Stimulated activated CD4-positive, alpha-beta T cell treated with anti-CD3 and anti-CD28 coated beads, Interleukin-12 subunit alpha, Interleukin-12 subunit beta, amount 100 ng/mL, for 48 hours (primary cell): ENCODE results near the gene GIGYF2.
"Not testable (repeated sequence)": the region's sequence is repeated elsewhere in the genome, so short reads cannot be mapped to it uniquely, and the experiment has no call there.

Experiments
- DNase-seq, 3 donors: peaks; one replicate each; pipeline ENCODE4 v3.0.0-alpha.2; 2020; ENCODE audit warnings: low read depth in 2 of 3, low spot score in 1 of 3

Gene GIGYF2

DNA sequence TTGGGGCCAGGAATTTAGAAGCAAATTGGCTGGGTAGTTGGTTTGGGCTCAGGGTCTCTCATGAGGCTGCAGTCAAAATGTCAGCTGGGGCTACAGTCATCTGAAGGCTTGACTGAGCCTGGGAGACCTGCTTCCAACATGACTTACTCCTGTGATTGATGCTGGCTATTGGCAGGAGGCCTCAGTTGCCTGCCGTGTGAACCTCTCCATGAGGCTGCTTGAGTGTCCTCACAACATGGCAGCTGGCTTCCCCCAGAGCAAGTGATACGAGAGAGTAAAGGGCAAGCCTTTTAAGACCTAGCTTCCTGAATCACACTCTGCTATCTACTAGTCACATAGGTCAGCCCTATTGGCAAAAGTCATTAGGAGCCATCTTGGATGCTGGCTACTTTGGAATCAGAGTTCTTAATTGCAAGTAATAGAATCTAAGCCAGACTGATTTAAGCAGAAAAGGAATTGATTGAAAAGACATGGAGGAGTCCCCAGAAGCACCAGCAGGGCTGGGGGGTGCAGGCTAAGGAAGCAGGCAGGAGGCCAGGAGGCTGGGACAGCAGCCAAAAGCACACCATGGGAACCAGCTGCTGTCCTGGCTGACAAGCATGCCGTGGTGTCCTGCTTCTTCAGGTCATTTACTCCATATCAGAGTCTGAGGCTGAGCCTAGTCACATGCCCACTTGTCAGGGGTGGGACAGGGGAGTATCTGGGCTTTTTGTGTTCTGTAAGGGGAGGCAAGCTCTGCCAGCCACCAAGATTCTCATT is 7.8 kb upstream of the GIGYF2 start:
- no peak for DNase-seq

DNA sequence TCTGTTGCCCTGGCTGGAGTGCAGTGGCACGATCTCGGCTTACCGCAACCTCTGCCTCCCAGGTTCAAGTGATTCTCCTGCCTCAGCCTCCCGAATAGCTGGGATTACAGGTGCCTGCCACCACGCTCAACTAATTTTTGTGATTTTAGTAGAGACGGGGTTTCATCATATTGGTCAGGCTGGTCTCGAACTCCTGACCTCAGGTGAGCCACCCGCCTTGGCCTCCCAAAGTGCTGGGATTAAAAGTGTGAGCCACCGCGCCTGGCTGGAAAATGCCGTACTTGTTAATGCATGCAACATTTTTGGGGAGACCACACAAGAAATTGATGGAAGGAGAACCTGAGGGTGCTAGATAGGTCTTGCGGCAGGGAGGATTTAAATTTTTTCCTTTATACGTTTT is 6.0 kb upstream of the GIGYF2 start:
- DNase-seq, result not testable (repeated sequence)

DNA sequence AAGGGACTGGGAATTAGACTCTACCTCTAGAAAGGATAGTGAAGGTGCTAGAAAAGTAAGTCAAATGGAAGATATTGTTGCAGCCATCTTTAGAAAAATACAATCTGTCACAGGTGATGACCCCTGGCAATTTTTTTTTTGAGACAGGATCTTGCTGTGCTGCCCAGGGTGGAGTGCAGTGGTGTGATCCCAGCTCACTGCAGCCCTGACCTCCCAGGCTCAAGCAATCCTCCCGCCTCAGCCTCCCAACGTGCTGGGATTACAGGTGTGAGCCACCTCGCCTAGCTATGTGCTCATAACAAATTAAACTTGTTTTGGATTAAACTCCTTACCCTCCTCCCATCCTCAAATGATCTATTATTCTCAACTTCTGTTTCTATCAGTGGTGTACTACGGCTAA is 3.8 kb upstream of the GIGYF2 start:
- no peak for DNase-seq

DNA sequence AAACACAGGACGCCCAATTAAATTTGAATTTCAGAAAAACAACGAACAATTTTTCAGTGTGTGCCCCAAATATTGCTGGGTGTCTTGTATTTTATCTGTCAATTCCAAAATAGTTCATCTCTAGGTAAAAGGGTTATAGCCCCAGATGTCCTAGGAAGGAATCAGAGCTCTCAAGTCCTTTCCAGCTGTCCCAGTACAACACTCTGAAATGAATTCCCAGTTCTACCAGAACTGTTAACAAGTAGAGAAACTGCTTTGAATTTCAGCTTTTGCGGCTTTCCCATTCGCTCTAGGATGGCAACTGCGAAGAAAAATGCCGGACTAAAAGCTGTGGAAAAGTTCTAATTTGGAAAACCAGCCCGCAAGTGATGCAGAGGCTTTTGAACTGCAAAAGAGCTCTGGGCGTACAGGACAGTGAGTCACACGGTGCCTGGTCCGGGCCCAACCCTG is 497 bp upstream of the GIGYF2 start:
- no peak for DNase-seq

DNA sequence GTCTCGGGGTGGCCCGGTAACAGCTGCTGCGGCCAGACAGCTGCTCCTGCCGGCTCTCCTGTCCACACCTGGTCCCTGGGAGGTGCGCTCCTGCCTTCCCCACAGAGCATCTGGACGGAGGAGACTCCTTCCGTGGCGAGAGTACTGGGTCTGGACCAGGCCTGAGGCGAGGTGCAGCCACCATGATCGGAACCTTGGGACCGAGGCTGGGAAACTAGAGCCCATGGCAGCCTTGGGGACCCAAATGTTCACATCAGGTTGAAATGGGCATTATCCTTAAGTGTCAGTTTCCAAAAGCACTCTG is 628 bp downstream of the GIGYF2 start:
- DNase-seq, result no peak

- DNase-seq, result no peak
Observed at GRCh38 chr2:232698556-232699091, 1.5 kb downstream of the GIGYF2 start.

DNA sequence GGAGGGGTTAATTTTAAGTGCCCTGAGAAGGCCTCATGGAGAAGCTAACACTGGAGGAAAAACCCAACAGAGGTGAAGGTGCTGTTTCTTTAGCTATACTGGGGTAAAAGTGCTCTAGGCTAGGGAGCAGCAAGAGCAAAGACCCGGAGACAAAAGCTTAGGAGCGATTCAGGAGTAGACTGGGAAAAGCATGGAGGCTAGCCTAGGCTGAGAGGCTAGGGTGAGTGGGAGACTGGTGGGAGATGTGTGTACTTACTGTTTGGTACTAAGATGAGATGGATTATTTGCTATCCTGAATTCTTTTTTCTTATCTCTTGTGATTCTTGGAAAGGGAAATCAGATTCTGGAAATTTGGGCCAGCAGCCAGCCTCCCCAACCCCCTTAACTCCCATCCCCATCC is 2.0 kb downstream of the GIGYF2 start:
- DNase-seq, result no peak

DNA sequence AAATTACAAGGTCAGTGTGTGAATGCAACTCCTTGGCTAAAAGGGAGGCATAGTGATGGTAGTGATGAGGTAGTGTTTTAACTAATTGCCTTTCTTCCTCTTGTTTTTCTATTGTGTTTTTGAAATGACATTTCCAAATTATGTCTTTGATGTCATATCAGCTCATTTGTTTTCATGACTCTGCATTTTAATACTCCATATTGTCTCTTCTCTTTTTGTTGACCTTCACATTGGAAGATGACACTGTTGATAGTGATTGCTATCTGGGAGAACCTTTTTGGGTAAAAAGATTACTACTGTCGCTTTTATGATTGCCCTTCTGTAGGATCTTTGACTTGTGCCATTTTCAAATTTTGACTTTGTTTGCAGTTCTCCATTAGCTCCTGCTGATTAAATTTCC is 3.0 kb downstream of the GIGYF2 start:
- no peak for DNase-seq

- DNase-seq, result no peak
Observed at GRCh38 chr2:232707076-232707475, 9.9 kb downstream of the GIGYF2 start.

GRCh38 chr2:232713505-232713904 is 16.4 kb downstream of the GIGYF2 start:
- no peak for DNase-seq

DNA sequence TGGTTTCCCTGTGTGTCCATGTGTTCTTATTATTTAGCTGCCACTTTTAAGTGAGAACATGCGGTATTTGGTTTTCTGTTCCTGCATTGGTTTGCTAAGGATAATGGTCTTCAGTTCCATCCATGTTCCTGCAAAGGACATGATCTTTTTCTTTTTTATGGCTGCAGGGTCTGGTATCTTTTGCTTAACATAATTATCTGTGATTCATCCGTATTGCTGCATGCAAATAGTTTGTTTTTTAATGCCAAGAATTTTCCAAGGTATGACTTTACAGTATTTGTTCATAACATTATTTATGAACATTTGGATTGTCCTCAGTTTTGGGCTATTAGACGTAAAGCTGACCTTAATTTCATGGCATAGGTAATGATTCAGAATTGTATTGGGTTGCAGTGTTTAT is 17.8 kb downstream of the GIGYF2 start:
- no peak for DNase-seq

- not testable (repeated sequence) for DNase-seq
Observed at GRCh38 chr2:232720056-232720455, 22.9 kb downstream of the GIGYF2 start.

- no peak for DNase-seq
Observed at GRCh38 chr2:232721261-232721660, 24.1 kb downstream of the GIGYF2 start.

GRCh38 chr2:232721882-232722281 is 24.8 kb downstream of the GIGYF2 start:
- no peak for DNase-seq

GRCh38 chr2:232723027-232723426 is 25.9 kb downstream of the GIGYF2 start:
- no peak for DNase-seq

DNA sequence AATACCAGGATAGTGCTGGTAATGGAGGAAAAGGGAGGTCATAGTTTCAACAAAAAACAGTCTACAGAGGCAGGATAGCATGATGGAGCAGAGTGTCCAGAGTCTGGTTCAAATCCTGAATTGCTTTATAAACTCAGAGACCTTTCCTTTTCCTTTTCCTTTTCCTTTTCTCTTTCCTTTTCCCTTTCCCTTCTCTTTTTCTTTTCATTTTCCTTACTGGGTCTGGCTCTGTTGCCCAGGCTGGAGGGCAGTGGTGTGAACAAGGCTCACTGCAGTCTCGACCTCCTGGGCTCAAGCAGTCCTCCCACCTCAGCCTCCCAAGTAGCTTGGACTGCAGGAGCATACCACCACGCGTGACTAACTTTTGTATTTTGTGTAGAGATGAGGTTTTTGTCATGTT is 31.7 kb downstream of the GIGYF2 start:
- DNase-seq, result no peak

- DNase-seq, result no peak
Observed at GRCh38 chr2:232731470-232731869, 34.3 kb downstream of the GIGYF2 start.

- no peak for DNase-seq
Observed at GRCh38 chr2:232741294-232741693, 44.2 kb downstream of the GIGYF2 start.

DNA sequence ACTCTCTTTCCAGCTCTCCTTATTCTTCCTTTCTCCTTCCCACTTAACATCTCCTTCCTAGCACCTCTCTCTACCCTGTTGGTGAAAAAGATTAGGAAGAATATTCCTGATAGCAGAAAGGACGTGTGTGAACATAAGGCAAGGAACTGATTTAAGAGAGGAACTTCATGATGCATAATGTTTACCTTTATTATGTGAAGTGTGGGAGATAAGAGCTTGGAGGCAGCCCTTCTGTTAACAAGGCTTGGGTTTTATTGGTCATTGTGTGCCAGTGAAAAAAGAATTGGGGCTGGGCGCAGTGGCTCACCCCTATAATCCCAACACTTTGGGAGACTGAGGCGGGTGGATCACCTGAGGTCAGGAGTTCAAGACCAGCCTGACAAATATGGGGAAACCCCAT is 44.8 kb downstream of the GIGYF2 start:
- DNase-seq, result no peak

DNA sequence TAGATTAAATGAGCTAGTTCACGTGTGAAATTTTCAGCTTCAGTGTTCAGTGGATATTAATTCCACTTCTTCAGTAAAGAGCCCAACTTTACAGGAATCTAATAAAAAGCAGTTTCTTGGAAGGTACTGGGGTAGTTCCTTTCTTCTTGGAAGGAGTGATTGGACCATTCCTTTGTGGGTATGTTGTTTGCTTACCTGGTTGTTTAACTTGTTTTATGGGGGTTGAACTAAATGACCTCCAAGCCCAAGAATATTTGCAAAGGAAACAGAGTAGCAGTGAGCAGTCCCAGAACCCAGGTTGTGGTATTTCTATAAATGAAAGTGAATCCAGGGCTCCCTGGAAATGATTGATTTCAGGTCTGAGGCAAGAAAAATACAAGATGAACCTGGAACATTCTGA is 47.8 kb downstream of the GIGYF2 start:
- DNase-seq, result no peak

DNA sequence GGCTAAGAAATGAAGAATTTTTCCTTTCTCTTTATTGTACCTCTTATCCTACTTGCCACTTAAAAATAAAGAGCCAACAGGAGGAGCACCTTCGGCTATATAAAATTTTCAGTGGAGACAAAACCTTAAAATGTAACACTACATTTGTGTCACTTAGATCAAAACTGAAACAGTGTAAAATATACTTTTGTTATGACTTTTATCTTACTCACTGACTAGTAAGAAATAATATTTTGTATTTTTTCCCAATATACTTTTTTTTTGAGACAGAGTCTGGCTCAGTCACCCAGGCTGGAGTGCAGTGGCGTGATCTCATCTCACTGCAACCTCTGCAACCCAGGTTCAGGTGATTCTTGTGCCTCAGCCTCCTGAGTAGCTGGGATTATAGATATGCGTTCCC is 50.9 kb downstream of the GIGYF2 start:
- DNase-seq, result no peak

DNA sequence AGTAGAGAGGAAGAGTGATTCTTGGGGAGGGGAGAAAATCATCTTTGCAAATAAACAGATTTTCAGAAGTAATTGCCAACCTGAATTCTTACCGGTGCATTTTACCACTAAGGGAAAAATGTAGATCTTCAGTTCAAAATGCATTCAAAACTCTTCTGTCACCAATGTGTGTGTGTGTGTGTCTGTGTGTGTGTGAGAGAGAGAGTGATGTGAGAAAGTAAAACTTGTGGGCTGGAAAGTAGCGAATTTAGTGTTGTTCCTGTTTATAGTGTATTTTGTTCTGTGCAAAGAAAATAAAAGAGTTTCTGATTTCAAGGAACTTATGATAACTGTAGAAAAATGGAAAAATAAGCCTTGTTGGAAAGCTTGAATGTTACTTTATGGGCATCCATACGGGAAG is 52.2 kb downstream of the GIGYF2 start:
- no peak for DNase-seq

GRCh38 chr2:232750135-232750671 is 53.1 kb downstream of the GIGYF2 start:
- no peak for DNase-seq
